GM23338 (cell line): Measurements from ENCODE around the gene ERI3. TPM values are rescaled to one million over a fixed set of nuclear protein-coding genes. Genes with fewer than 3 reads are reported as not detected.

Experiments
- ATAC-seq: fragments of 200-7000 bp; cut with Tn5 transposase; 3 replicates; pipeline ENCODE4 v1.9.1; 2020
- DNase-seq: peaks from one replicate; pipeline ENCODE4 v3.0.0-alpha.2; 2015; ENCODE audit warnings: low spot score
- H2AFZ ChIP-seq: fragments of 200-600 bp; sonication (generic); 2 replicates; pipeline ENCODE4 v1.8.0; 2016; ENCODE audit warnings: antibody characterized with exemption, mild to moderate bottlenecking, moderate library complexity
- H3F3A ChIP-seq: fragments of 200-600 bp; sonication (generic); replicated peaks from 2 replicates; pipeline ENCODE4 v1.8.0; 2017; ENCODE audit warnings: antibody characterized with exemption, mixed run types, low read depth
- H3K27ac ChIP-seq: fragments of 200-600 bp; sonication (generic); 2 replicates; pipeline ENCODE4 v1.6.1; 2016; ENCODE audit warnings: low read depth
- H3K27me3 ChIP-seq: fragments of 200-600 bp; sonication (generic); 2 replicates; pipeline ENCODE4 v1.8.0; 2016; ENCODE audit warnings: mild to moderate bottlenecking, mixed run types, moderate library complexity; ENCODE audit not compliant: insufficient read depth
- H3K36me3 ChIP-seq: fragments of 200-600 bp; sonication (generic); 2 replicates; pipeline ENCODE4 v1.8.0; 2016; ENCODE audit warnings: mild to moderate bottlenecking; ENCODE audit not compliant: insufficient read depth
- H3K4me1 ChIP-seq: fragments of 200-600 bp; sonication (generic); 2 replicates; pipeline ENCODE4 v1.8.0; 2016; ENCODE audit warnings: mild to moderate bottlenecking, moderate library complexity; ENCODE audit not compliant: insufficient read depth
- H3K4me2 ChIP-seq: fragments of 200-600 bp; sonication (generic); 2 replicates; pipeline ENCODE4 v1.7.1; 2017; ENCODE audit warnings: mixed run types
- H3K4me3 ChIP-seq: fragments of 200-600 bp; sonication (generic); 2 replicates; pipeline ENCODE4 v1.6.1; 2016; ENCODE audit warnings: mixed run types
- H3K79me2 ChIP-seq: fragments of 200-600 bp; sonication (generic); replicated peaks from 2 replicates; pipeline ENCODE4 v1.8.0; 2017; ENCODE audit warnings: mild to moderate bottlenecking; ENCODE audit not compliant: insufficient read depth
- H3K9me2 ChIP-seq: fragments of 200-600 bp; sonication (generic); 2 replicates; pipeline ENCODE4 v1.8.0; 2017; ENCODE audit not compliant: insufficient read depth
- H4K20me1 ChIP-seq: fragments of 200-600 bp; sonication (generic); replicated peaks from 2 replicates; pipeline ENCODE4 v1.8.0; 2017; ENCODE audit warnings: mild to moderate bottlenecking; ENCODE audit not compliant: insufficient read depth
- H3K27ac Mint-ChIP-seq: 2 replicates; pipeline ENCODE4 v1.8.0; 2020; ENCODE audit warnings: inconsistent platforms, mild to moderate bottlenecking, moderate library complexity, mixed read lengths
- H3K27me3 Mint-ChIP-seq: 3 replicates; pipeline ENCODE4 v1.8.0; 2022; ENCODE audit warnings: low read depth, mild to moderate bottlenecking, moderate library complexity, mixed read lengths, inconsistent platforms; ENCODE audit not compliant: insufficient read depth, poor library complexity
- H3K36me3 Mint-ChIP-seq: 3 replicates; pipeline ENCODE4 v1.8.0; 2021; ENCODE audit warnings: low read depth, mild to moderate bottlenecking, inconsistent platforms, moderate library complexity, mixed read lengths
- H3K4me1 Mint-ChIP-seq: 3 replicates; pipeline ENCODE4 v1.8.0; 2020; ENCODE audit warnings: mild to moderate bottlenecking, inconsistent platforms, mixed read lengths
- H3K4me3 Mint-ChIP-seq: 3 replicates; pipeline ENCODE4 v1.8.0; 2021; ENCODE audit warnings: moderate library complexity, mild to moderate bottlenecking, inconsistent platforms, mixed read lengths
- H3K9me3 Mint-ChIP-seq: 3 replicates; pipeline ENCODE4 v1.8.0; 2020; ENCODE audit warnings: moderate library complexity, mild to moderate bottlenecking, inconsistent platforms, mixed read lengths
- ETS1 ChIP-seq: IDR thresholded peaks from 2 replicates; pipeline ENCODE4 v1.6.1; 2016; ENCODE audit warnings: antibody characterized with exemption
- JUNB ChIP-seq: IDR thresholded peaks from one replicate; pipeline ENCODE4 v1.6.1; 2016; ENCODE audit warnings: antibody characterized with exemption; ENCODE audit not compliant: unreplicated experiment
- POLR2AphosphoS5 ChIP-seq: IDR thresholded peaks from 2 replicates; pipeline ENCODE4 v1.6.1; 2016; ENCODE audit warnings: antibody characterized with exemption, low read depth
- STAT1 ChIP-seq: IDR thresholded peaks from one replicate; pipeline ENCODE4 v1.6.1; 2016; ENCODE audit warnings: antibody characterized with exemption; ENCODE audit not compliant: unreplicated experiment
- ZNF114 ChIP-seq: fragments of 250-450 bp; sonication (Bioruptor Pico); IDR thresholded peaks from 2 replicates; pipeline ENCODE4 v1.5.0; 2020; ENCODE audit warnings: mild to moderate bottlenecking, moderate library complexity
- ZNF331 ChIP-seq: fragments of 250-450 bp; sonication (Bioruptor Pico); IDR thresholded peaks from 2 replicates; pipeline ENCODE4 v1.5.0; 2020; ENCODE audit warnings: low read depth, mild to moderate bottlenecking, moderate library complexity
- ZNF462 ChIP-seq: fragments of 250-450 bp; sonication (Bioruptor Pico); IDR thresholded peaks from 2 replicates; pipeline ENCODE4 v1.5.0; 2020; ENCODE audit warnings: mild to moderate bottlenecking, moderate library complexity
- polyA plus RNA-seq: library from polyadenylated mRNA; unstranded; fragments of >200 nt; fragmentation: Nextera tagmentation; extraction: Ambion mirVana; gene quantifications from 2 replicates; pipeline ENCODE4 v1.2.1, GENCODE V29; 2016
- total RNA-seq: library from RNA; depleted of rRNA; stranded (reverse); fragments of >200 nt; shearing (Covaris generic); gene quantifications from 2 replicates; pipeline ENCODE4 v1.2.3, GENCODE V29; 2014

The ERI3 gene
- total and polyA plus RNA-seq, 2 experiments from 2014 or later, result 63.0 to 70.1 TPM

- no peak for TF ChIP-seq ZNF462 (CRISPR knock-in tag)
- no peak for TF ChIP-seq POLR2AphosphoS5
- TF ChIP-seq ETS1, result no peak
Measured at GRCh38 chr1:44228218-44228617, 126.8 kb downstream of the ERI3 start (continued).

- peaks cover 5% of the 10 kb centered on the region; the same call in 1 of the 2 replicates for H4K20me1 ChIP-seq
- 0 out of 2 replicates have a peak, but pooled peaks cover 4% of the 10 kb centered on the region for H3K9me2 ChIP-seq
- H3K27me3 Mint-ChIP-seq, result peaks cover 4% of the 10 kb centered on the region
- no peak overlapping the region for H3K27ac ChIP-seq
- H3K36me3 ChIP-seq, result no peaks in the 10 kb centered on the region; the same call in 1 of the 2 replicates
- H3K4me1 ChIP-seq, result no peaks in the 10 kb centered on the region
- no peak for ATAC-seq
- peaks cover 66% of the 10 kb centered on the region for H3K36me3 Mint-ChIP-seq
- no peaks in the 10 kb centered on the region for H3K79me2 ChIP-seq
- peaks cover 35% of the 10 kb centered on the region for H3K9me3 Mint-ChIP-seq
- no peaks in the 10 kb centered on the region for H3F3A ChIP-seq
- no peak overlapping the region for H2AFZ ChIP-seq
- H3K4me2 ChIP-seq, result no peak overlapping the region
- H3K27me3 ChIP-seq, result no peaks in the 10 kb centered on the region
- H3K4me3 Mint-ChIP-seq, result no peak overlapping the region
- H3K4me3 ChIP-seq, result no peak overlapping the region
- H3K27ac Mint-ChIP-seq, result no peak overlapping the region
- no peaks in the 10 kb centered on the region for H3K4me1 Mint-ChIP-seq
- no peak for DNase-seq
- TF ChIP-seq POLR2AphosphoS5 (no peak), STAT1 (no peak), ZNF114 (no peak), ZNF462 (CRISPR knock-in tag) (no peak), ZNF331 (no peak), ETS1 (no peak), JUNB (no peak)
Measured at GRCh38 chr1:44227211-44227610, 127.8 kb downstream of the ERI3 start.
